Neural progenitor cell (in vitro differentiated cells): Measurements from ENCODE around the gene ACLY. TPM values are rescaled to one million over a fixed set of nuclear protein-coding genes. Genes with fewer than 3 reads are reported as not detected.

ENCODE experiments used
- DNase-seq: peaks from one replicate; pipeline ENCODE4 v3.0.0-alpha.2; 2016; ENCODE audit warnings: low spot score
- H2AFZ ChIP-seq: fragments of 200-600 bp; sonication (generic); replicated peaks from 2 replicates; pipeline ENCODE4 v1.6.1; 2016; ENCODE audit warnings: antibody characterized with exemption
- H3F3A ChIP-seq: fragments of 200-600 bp; sonication (generic); 2 replicates; pipeline ENCODE4 v1.6.1; 2016; ENCODE audit warnings: antibody characterized with exemption, low read depth
- H3K27ac ChIP-seq: fragments of 200-600 bp; sonication (generic); 2 replicates; pipeline ENCODE4 v1.5.1; 2016; ENCODE audit warnings: mild to moderate bottlenecking
- H3K27me3 ChIP-seq: fragments of 200-600 bp; sonication (generic); 2 replicates; pipeline ENCODE4 v1.6.1; 2016; ENCODE audit warnings: mild to moderate bottlenecking, moderate library complexity
- H3K36me3 ChIP-seq: fragments of 200-600 bp; sonication (generic); 2 replicates; pipeline ENCODE4 v1.5.1; 2016
- H3K4me1 ChIP-seq: fragments of 200-600 bp; sonication (generic); 2 replicates; pipeline ENCODE4 v1.6.1; 2016; ENCODE audit warnings: mixed run types
- H3K4me2 ChIP-seq: fragments of 200-600 bp; sonication (generic); 2 replicates; pipeline ENCODE4 v1.6.1; 2016
- H3K4me3 ChIP-seq: fragments of 200-600 bp; sonication (generic); 2 replicates; pipeline ENCODE4 v1.5.1; 2016
- H3K79me2 ChIP-seq: fragments of 200-600 bp; sonication (generic); 2 replicates; pipeline ENCODE4 v1.6.1; 2016; ENCODE audit warnings: low read depth
- H3K9ac ChIP-seq: fragments of 200-600 bp; sonication (generic); 2 replicates; pipeline ENCODE4 v1.6.1; 2016
- H3K9me3 ChIP-seq: fragments of 200-600 bp; sonication (generic); 2 replicates; pipeline ENCODE4 v1.5.1; 2016; ENCODE audit warnings: low read depth
- H4K20me1 ChIP-seq: fragments of 200-600 bp; sonication (generic); 2 replicates; pipeline ENCODE4 v1.6.1; 2016; ENCODE audit warnings: low read depth
- H3K27ac Mint-ChIP-seq: 3 replicates; pipeline ENCODE4 v1.8.0; 2021; ENCODE audit warnings: mixed read lengths
- H3K27me3 Mint-ChIP-seq: 2 replicates; pipeline ENCODE4 v1.8.0; 2022; ENCODE audit warnings: low read depth, mild to moderate bottlenecking, inconsistent platforms, moderate library complexity, mixed read lengths; ENCODE audit not compliant: insufficient read depth
- H3K36me3 Mint-ChIP-seq: 3 replicates; pipeline ENCODE4 v1.8.0; 2021; ENCODE audit warnings: mixed read lengths
- H3K4me1 Mint-ChIP-seq: 3 replicates; pipeline ENCODE4 v1.8.0; 2021; ENCODE audit warnings: mixed read lengths
- H3K4me3 Mint-ChIP-seq: 3 replicates; pipeline ENCODE4 v1.8.0; 2021; ENCODE audit warnings: mild to moderate bottlenecking, moderate library complexity, mixed read lengths
- H3K9me3 Mint-ChIP-seq: 3 replicates; pipeline ENCODE4 v1.8.0; 2020; ENCODE audit warnings: mixed read lengths
- EZH2 ChIP-seq: fragments of 200-600 bp; sonication (generic); IDR thresholded peaks from 2 replicates; pipeline ENCODE4 v1.6.1; 2017; ENCODE audit warnings: antibody characterized with exemption, mild to moderate bottlenecking, moderate library complexity
- EZH2phosphoT487 ChIP-seq: fragments of 200-600 bp; sonication (generic); IDR thresholded peaks from 2 replicates; pipeline ENCODE4 v1.6.1; 2017; ENCODE audit warnings: antibody characterized with exemption
- total RNA-seq: library from RNA; depleted of rRNA; stranded (reverse); fragments of >200 nt; gene quantifications from 2 replicates; pipeline ENCODE4 v1.2.3, GENCODE V29; 2015; ENCODE audit warnings: low replicate concordance
- TF ChIP-seq, protein P1 (sequence below): fragments of 200-600 bp; sonication (generic); IDR thresholded peaks from 2 replicates; pipeline ENCODE4 v1.5.1; 2017; ENCODE audit warnings: antibody characterized with exemption, mild to moderate bottlenecking

Gene ACLY
- 221 and 273 TPM in 2 replicates for total RNA-seq

DNA sequence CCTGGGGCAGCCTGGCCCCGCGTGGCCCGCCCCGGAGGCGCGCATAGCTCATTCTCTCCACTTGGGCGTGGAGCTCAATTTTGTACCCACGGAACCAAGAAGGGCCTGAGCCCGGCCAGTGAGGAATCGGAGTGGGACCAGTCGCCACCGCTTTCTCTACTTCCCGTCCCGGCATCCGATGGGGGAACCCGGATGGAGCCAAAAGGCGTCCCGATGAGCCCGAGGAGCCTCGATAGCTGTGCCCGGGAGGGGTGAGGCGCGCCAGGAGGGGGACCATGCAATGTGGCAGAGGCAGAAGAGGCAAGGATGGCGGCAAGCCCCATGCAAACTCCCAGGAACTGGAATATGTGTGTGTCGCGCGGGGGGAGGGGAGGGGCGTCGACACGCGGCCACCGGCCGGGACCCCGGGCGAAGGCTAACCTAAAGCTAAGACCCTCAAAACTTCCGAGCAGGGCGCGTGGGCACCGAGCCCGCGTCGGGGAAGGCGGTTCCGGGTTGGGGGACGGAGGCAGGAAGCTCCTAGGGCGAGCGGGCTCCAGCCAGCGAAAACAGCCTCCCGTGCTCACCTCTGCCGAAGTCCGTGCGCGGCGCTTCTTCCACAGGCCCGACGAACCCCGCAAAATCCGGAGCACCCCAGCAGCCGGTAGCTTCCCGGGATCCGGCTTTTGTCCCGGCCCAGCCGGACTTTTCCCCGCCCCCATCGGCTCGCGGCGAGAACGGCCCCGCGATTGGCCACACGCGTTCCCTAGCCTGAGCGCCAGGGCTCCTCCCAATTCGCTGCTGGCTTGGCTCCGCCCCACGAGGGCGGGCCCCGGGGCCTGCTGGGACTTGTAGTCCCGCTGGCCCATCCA lies at the start of gene ACLY:
ACLY (minus strand) TSS at position 638 of the 851 bp plus-strand sequence. CDS start 5,078 bp downstream, outside the sequence.
- Histone ChIP-seq H3K9me3 (no peaks in the 10 kb centered on the region), H3K4me3 (peak within 1 kb of the TSS; percentile 94), H3K27me3 (no peaks in the 10 kb centered on the region), H3K36me3 (no peaks in the 10 kb centered on the region), H3K4me1 (peaks cover 48% of the 10 kb centered on the region), H3K27ac (peak within 1 kb of the TSS; percentile 87), H3K4me2 (peak within 1 kb of the TSS; percentile 91), H3K9ac (peak within 1 kb of the TSS; percentile 78), H4K20me1 (peaks cover 47% of the 10 kb centered on the region), H2AFZ (peak within 1 kb of the TSS; percentile 30), H3K79me2 (peaks cover 52% of the 10 kb centered on the region), H3F3A (peaks cover 22% of the 10 kb centered on the region)
- DNase-seq, result peak; percentile 100
- peak within 1 kb of the TSS; percentile 69 for H3K27ac Mint-ChIP-seq
- no peaks in the 10 kb centered on the region for H3K9me3 Mint-ChIP-seq
- peak within 1 kb of the TSS; percentile 92 for H3K4me3 Mint-ChIP-seq
- H3K36me3 Mint-ChIP-seq, result peaks cover 9% of the 10 kb centered on the region
- H3K4me1 Mint-ChIP-seq, result peaks cover 48% of the 10 kb centered on the region
- TF ChIP-seq EZH2 (no peak), EZH2phosphoT487 (no peak)
- peaks cover under 1% of the 10 kb centered on the region for H3K27me3 Mint-ChIP-seq

- H3K27ac Mint-ChIP-seq, result peak overlapping the region; percentile 66
- H3K4me3 Mint-ChIP-seq, result peak overlapping the region; percentile 84
- H3K4me1 Mint-ChIP-seq, result peaks cover 23% of the 10 kb centered on the region
- Histone ChIP-seq H3K9me3 (no peaks in the 10 kb centered on the region), H3K79me2 (peaks cover 47% of the 10 kb centered on the region), H3K36me3 (no peaks in the 10 kb centered on the region), H3K27me3 (no peaks in the 10 kb centered on the region), H3K9ac (no peak overlapping the region), H3K4me1 (peaks cover 13% of the 10 kb centered on the region), H3F3A (peaks cover 36% of the 10 kb centered on the region), H2AFZ (no peak overlapping the region), H3K27ac (peak overlapping the region; percentile 20), H4K20me1 (peaks cover 29% of the 10 kb centered on the region), H3K4me3 (peak overlapping the region; percentile 100), H3K4me2 (peak overlapping the region; percentile 91)
- no peaks in the 10 kb centered on the region for H3K9me3 Mint-ChIP-seq
- DNase-seq, result peak; percentile 13
- H3K27me3 Mint-ChIP-seq, result peaks cover 10% of the 10 kb centered on the region
- peaks cover 20% of the 10 kb centered on the region for H3K36me3 Mint-ChIP-seq
- TF ChIP-seq, protein P1, sequence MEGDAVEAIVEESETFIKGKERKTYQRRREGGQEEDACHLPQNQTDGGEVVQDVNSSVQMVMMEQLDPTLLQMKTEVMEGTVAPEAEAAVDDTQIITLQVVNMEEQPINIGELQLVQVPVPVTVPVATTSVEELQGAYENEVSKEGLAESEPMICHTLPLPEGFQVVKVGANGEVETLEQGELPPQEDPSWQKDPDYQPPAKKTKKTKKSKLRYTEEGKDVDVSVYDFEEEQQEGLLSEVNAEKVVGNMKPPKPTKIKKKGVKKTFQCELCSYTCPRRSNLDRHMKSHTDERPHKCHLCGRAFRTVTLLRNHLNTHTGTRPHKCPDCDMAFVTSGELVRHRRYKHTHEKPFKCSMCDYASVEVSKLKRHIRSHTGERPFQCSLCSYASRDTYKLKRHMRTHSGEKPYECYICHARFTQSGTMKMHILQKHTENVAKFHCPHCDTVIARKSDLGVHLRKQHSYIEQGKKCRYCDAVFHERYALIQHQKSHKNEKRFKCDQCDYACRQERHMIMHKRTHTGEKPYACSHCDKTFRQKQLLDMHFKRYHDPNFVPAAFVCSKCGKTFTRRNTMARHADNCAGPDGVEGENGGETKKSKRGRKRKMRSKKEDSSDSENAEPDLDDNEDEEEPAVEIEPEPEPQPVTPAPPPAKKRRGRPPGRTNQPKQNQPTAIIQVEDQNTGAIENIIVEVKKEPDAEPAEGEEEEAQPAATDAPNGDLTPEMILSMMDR, result no peak
- TF ChIP-seq EZH2phosphoT487 (no peak), EZH2 (no peak)
Observed at GRCh38 chr17:41967921-41968578, 49.3 kb upstream of the ACLY start.

DNA sequence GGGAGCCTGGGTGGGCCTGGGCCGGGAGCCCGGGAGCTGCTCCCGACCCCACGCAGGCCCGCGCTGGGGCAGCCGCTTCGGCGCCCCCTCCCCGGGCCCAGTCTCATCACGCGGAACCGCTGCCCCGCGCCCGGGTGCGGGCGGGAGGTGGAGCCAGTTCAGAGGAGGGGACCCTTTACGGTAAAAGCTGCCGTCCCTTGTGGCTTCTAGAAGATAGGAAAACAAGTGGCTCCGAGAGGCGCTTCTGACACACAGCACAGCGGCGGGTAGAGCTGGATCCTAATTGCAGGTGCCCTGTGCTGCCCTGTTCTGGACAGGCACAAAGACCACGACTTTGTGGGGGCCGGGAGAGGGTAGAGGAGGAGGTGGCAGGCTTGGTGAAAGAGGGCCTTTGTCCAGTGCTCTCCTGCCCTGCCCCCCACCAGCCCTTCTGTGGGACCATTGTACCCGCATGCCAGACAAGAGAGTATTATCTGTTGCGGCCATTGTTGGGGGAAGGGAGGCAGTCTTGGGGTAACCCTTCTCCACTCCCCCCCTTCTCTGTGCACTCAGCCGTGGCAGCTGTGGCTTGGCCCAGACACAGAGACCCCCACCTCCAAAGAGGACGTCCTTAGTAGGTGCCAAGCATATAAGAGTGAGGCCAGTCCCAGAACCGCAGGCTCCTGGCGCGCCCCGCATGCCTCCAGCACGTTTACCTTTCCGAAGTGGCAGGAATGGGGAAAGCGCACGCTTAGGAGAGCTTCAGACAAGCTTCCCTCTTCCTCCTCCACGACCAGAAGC lies 48.6 kb upstream of the ACLY start:
- H3K27me3 Mint-ChIP-seq, result peaks cover 10% of the 10 kb centered on the region
- Histone ChIP-seq H3K27me3 (no peaks in the 10 kb centered on the region), H3K36me3 (no peaks in the 10 kb centered on the region), H2AFZ (peak overlapping the region; percentile 53), H3K9me3 (no peaks in the 10 kb centered on the region), H3K4me2 (peak overlapping the region; percentile 91), H3K9ac (peak overlapping the region; percentile 96), H3K4me3 (peak overlapping the region; percentile 100), H4K20me1 (peaks cover 26% of the 10 kb centered on the region), H3K4me1 (peaks cover 13% of the 10 kb centered on the region), H3K79me2 (peaks cover 47% of the 10 kb centered on the region), H3K27ac (peak overlapping the region; percentile 39), H3F3A (peaks cover 36% of the 10 kb centered on the region)
- TF ChIP-seq EZH2phosphoT487 (no peak), EZH2 (no peak)
- TF ChIP-seq, protein P1, result no peak
- DNase-seq, result no peak
- H3K27ac Mint-ChIP-seq, result no peak overlapping the region
- no peaks in the 10 kb centered on the region for H3K9me3 Mint-ChIP-seq
- peaks cover 28% of the 10 kb centered on the region for H3K4me1 Mint-ChIP-seq
- peak overlapping the region; percentile 84 for H3K4me3 Mint-ChIP-seq
- peaks cover 16% of the 10 kb centered on the region for H3K36me3 Mint-ChIP-seq
